Uterus (tissue), 4 donors: ENCODE results near the gene MEIOB. TPM values are rescaled to one million over a fixed set of nuclear protein-coding genes. Genes with fewer than 3 reads are reported as not detected.

Source experiments
- DNase-seq, 2 donors: peaks; one replicate each; pipeline ENCODE4 v3.0.0-alpha.2; 2019 to 2020
- H3K27ac ChIP-seq, 2 donors: fragments of 200-600 bp; sonication (generic); 1 replicate in 1 of 2; 2 replicates in 1 of 2; pipeline ENCODE4 v1.5.1; 2016 to 2018
- H3K27me3 ChIP-seq, 2 donors: fragments of 200-600 bp; sonication (generic); one replicate each; pipeline ENCODE4 v1.5.1; 2018 to 2019; ENCODE audit warnings: control low read depth in 1 of 2
- H3K36me3 ChIP-seq, 2 donors: fragments of 200-600 bp; sonication (generic); one replicate each; pipeline ENCODE4 v1.5.1; 2019; ENCODE audit warnings: control low read depth in 1 of 2
- H3K4me1 ChIP-seq, 2 donors: fragments of 200-600 bp; sonication (generic); one replicate each; pipeline ENCODE4 v1.5.1; 2018 to 2019; ENCODE audit warnings: control low read depth in 1 of 2
- H3K4me3 ChIP-seq, 2 donors: fragments of 200-600 bp; sonication (generic); 1 replicate in 1 of 2; 2 replicates in 1 of 2; pipeline ENCODE4 v1.5.1; 2018 to 2019; ENCODE audit warnings: mild to moderate bottlenecking in 1 of 2
- H3K9me3 ChIP-seq, 2 donors: fragments of 200-600 bp; sonication (generic); one replicate each; pipeline ENCODE4 v1.5.1; 2019; ENCODE audit warnings: control low read depth in 1 of 2
- CTCF ChIP-seq, 4 experiments: fragments of 200-600 bp in 2 of 4; fragments of 450-650 bp in 2 of 4; sonication (generic) in 2 of 4; IDR thresholded peaks; one replicate each; pipeline ENCODE4 v1.5.1; 2016 to 2019; ENCODE audit warnings: antibody characterized with exemption in 4 of 4, mild to moderate bottlenecking in 2 of 4, moderate library complexity in 1 of 4
- POLR2A ChIP-seq, 2 donors: fragments of 450-650 bp; IDR thresholded peaks; one replicate each; pipeline ENCODE4 v1.6.1; 2016; ENCODE audit warnings: antibody characterized with exemption in 2 of 2, mild to moderate bottlenecking in 1 of 2, moderate library complexity in 1 of 2
- intact Hi-C: fragments of 100-400 bp; cut with DNase I; formaldehyde crosslinking; loops from one replicate; pipeline ENCODE4 v1.15.1; 2023; ENCODE audit warnings: low total_unique reads
- total RNA-seq, 4 donors: library from RNA; depleted of rRNA in 3 of 4; stranded (reverse); fragments of >200 nt in 3 of 4; gene quantifications; one replicate each; pipeline versions ENCODE4 v1.1.0 to v1.2.4, GENCODE V29; 2014 to 2023
- donor health status: DM: yes; HTN: yes; CAD: no.

MEIOB gene
- total RNA-seq, 4 donors from 2014 or later = 0.48 to 0.76 TPM; not detected in 2

- intact Hi-C loops = loop anchor here (5.0 kb wide), 1 partner anchor 68 kb away; no protein-coding TSS in a partner anchor
- H3K27me3 ChIP-seq = no peaks in the 10 kb centered on the region
- H3K4me1 ChIP-seq = no peaks in the 10 kb centered on the region
- no peak for DNase-seq
- H3K27ac ChIP-seq = no peak overlapping the region
- no peaks in the 10 kb centered on the region for H3K9me3 ChIP-seq
- H3K36me3 ChIP-seq = no peaks in the 10 kb centered on the region
- H3K4me3 ChIP-seq = no peak overlapping the region
- TF ChIP-seq POLR2A (IDR thresholded peaks at IDR 0.05) = no peak
- peak; percentile 31 to 52 (median 46) for TF ChIP-seq CTCF (IDR thresholded peaks at IDR 0.05)
These were observed 8.1 kb downstream of the MEIOB start for GRCh38 chr16:1863681-1864460.

GRCh38 chr16:1862394-1862793 is 9.6 kb downstream of the MEIOB start:
- no peak for DNase-seq

GRCh38 chr16:1861730-1862129 is 10.2 kb downstream of the MEIOB start:
- TF ChIP-seq CTCF (IDR thresholded peaks at IDR 0.05) (no peak), POLR2A (IDR thresholded peaks at IDR 0.05) (no peak)
- no peaks in the 10 kb centered on the region for H3K27me3 ChIP-seq
- H3K4me3 ChIP-seq = no peak overlapping the region
- no peak overlapping the region for H3K27ac ChIP-seq
- no peak for DNase-seq
- H3K36me3 ChIP-seq = no peaks in the 10 kb centered on the region
- H3K4me1 ChIP-seq = no peaks in the 10 kb centered on the region
- intact Hi-C loops = loop anchor here (5.0 kb wide), 1 partner anchor 71 kb away; no protein-coding TSS in a partner anchor
- H3K9me3 ChIP-seq = no peaks in the 10 kb centered on the region

More at GRCh38 chr16:1862394-1862793, 9.6 kb downstream of the MEIOB start:
- no peak overlapping the region for H3K4me3 ChIP-seq
- H3K36me3 ChIP-seq = no peaks in the 10 kb centered on the region
- no peaks in the 10 kb centered on the region for H3K4me1 ChIP-seq
- intact Hi-C loops = loop anchor here (5.0 kb wide), 1 partner anchor 70 kb away; no protein-coding TSS in a partner anchor
- no peaks in the 10 kb centered on the region for H3K27me3 ChIP-seq
- no peaks in the 10 kb centered on the region for H3K9me3 ChIP-seq
- TF ChIP-seq CTCF (IDR thresholded peaks at IDR 0.05) = no peak
- no peak for TF ChIP-seq POLR2A (IDR thresholded peaks at IDR 0.05)
- no peak overlapping the region for H3K27ac ChIP-seq

GRCh38 chr16:1859650-1860049 is 12.3 kb downstream of the MEIOB start:
- H3K27me3 ChIP-seq = no peaks in the 10 kb centered on the region
- intact Hi-C loops = loop anchor here (5.0 kb wide), 1 partner anchor 73 kb away; no protein-coding TSS in a partner anchor

More at GRCh38 chr16:1859650-1860049, 12.3 kb downstream of the MEIOB start:
- TF ChIP-seq CTCF (IDR thresholded peaks at IDR 0.05) (no peak), POLR2A (IDR thresholded peaks at IDR 0.05) (no peak)
- Histone ChIP-seq H3K27ac (no peak overlapping the region), H3K4me3 (no peak overlapping the region), H3K4me1 (no peaks in the 10 kb centered on the region), H3K36me3 (no peaks in the 10 kb centered on the region), H3K9me3 (no peaks in the 10 kb centered on the region)
- DNase-seq = no peak
